HL-60/S4 treated with phorbol 12-myristate 13-acetate at 8.2 ng/mL for 4 days and 3 days (cell line): ENCODE measurements around the gene LTF.
"Not testable (repeated sequence)": the region's sequence is repeated elsewhere in the genome, so short reads cannot be mapped to it uniquely, and the experiment has no call there.

Experiments
- in situ Hi-C: fragments of 300-500 bp; cut with MboI; formaldehyde crosslinking; loops from 2 replicates; pipeline ENCODE4 v1.15.0; 2022; ENCODE audit warnings: low sequenced_read_pairs

LTF gene

GRCh38 chr3:46447228-46447985 lies 17.3 kb downstream of the LTF start:
- in situ Hi-C loops = no loop called here

DNA sequence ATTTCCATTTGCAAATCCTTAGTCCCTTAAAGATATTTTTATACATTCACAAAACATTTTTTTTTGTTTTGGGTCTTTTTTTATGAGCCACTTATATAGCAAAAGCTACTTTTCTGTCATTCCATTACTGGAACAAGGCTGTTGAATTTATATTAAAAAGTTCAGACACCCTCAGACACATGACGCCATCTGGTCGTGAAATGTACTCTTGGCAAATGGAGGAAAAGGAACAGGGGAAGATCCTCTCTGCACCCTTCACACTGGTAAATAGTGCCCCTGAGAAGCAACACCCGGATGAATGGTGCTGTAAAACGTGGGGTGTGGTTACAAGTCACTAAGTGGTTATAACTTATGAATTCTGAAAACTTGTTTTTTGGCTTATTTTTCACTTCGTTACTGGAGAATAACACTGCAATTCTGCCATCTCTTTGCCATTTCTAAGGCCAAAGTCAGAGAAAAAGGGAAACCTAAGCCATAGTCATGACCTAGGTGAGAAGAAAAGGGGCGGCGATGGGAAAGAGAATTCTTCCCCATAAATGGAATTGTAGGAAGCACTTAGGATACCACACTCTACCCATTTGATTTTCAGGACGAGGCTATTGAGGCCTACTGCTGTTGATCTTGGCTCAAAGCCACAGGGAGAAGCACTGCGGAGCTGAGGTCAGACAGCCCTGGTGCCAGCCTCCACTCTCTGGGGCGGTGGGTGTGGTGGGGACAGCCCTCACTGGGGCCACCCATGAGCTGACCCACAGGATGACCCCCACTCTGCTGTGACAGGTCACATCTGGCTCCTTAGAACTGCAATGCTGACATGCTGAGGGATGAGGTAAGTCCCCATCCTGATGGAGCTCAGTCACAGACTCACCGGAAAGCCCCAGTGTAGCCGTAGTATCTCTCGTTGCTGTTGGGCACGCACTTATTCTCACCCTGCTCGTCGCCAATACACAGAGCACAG lies 21.9 kb downstream of the LTF start:
- in situ Hi-C loops = no loop called here

DNA sequence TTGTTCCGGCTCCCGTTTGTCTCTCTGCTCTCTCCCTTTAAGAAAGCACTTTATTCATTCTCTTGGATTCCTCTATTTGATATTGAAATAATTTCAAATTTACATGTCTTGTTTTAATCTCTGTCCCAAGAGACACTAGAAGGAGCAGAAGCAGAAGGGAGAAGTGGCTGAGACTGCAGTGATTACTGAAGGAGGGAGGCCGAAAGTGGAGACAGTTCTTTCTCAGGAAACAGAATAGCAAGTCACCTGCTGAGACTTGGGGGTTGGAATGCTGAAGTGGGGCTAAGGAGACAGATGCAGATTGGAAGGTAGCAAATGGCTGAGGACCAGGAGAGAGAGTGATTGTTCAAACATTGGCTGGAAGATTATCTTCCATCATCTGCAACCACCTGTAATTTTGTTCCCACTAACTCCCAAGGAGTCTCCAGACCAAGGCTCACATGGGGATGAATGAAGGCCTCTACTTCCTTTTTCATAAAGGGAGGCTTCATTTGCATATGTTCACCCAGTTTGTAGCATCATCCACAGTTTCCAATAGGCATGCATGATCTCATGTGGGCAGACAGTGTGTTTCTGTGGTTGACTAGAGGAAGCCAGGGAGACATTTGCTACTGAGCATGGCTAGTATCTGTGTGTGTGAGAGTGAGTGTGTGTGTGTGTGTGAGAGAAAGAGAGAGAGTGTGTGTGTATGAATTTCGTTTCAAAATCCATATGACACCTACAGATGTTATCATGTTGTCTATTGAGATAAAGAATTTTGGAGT lies 24.0 kb downstream of the LTF start:
- in situ Hi-C loops = no loop called here

GRCh38 chr3:46438831-46439230 lies 25.9 kb downstream of the LTF start:
- in situ Hi-C loops = no loop called here

GRCh38 chr3:46435081-46435726 lies 29.5 kb downstream of the LTF start:
- in situ Hi-C loops = no loop called here

- in situ Hi-C loops = no loop called here
Measured at GRCh38 chr3:46433841-46434240, 30.9 kb downstream of the LTF start.

DNA sequence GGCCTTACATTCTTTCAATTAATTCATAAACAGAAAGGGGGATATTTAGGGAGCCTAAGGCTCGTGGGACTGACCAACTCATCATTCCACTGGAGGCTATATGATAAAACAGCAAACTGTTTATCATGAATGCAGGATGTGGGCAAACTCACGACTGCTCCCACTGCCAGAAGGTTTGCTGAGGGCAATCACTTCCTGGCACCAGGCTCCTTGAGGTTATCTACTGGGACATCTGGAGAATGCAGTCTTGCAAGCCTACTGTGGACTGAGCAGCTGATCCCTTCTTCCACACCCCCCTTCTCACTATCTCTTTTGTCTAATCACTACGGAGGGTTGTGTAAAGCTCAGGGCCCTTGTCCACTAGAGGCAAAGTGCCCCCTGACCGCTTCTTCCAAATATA lies 31.6 kb downstream of the LTF start:
- in situ Hi-C loops = not testable (repeated sequence)

DNA sequence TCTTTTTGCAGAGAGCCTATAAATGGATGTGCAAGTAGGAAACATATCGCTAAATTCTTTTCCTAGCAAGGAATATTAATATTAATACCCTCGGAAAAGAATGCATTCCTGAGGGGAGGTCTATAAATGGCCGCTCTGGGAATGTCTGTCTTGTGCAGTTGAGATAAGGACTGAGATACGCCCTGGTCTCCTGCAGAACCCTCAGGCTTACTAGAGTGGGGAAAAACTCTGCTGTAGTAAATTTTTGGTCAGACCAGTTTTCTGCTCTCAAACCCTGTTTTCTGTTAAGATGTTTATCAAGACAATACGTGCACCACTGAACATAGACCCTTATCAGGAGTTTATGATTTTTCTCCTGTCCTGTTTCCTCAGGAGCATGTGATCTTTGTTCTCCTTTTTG lies 32.8 kb downstream of the LTF start:
- in situ Hi-C loops = not testable (repeated sequence)

- in situ Hi-C loops = not testable (repeated sequence)
Measured at GRCh38 chr3:46430879-46431278, 33.8 kb downstream of the LTF start.

DNA sequence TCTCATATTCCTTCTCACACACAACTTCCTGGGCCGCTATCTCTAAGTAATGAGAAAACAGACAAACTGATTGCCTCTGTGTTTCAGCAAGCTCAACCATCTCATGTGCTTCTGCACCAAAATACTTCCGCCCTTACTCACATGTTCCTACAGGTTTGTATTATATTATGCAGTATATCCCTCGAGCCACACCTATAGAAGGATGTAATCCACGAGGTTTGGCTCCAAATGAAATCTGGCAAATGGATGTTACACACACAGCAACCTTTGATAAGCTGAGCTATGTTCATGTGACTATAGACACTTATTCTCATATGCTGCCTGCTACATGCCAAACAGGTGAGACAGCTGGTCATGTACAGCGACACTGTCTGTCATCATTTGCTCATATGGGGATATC lies 35.0 kb downstream of the LTF start:
- in situ Hi-C loops = no loop called here

DNA sequence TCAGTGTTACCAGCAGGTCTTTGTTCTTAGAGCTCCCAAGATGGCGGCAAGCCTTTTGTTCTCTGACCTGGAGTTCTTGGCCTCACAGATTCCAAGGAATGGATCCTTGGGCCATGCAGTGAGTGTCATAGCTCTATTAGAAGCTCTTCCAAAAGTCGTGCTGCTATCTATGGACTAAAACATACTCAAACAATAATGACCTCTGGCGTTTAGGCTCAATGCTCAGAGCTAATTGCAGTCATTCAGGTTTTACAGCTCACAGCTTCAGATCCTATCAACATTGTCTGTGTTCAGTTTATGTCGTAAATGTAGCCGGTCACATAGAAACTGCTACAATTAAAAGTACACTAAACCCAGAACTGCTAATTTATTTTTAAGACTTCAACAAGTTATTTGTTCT lies 35.5 kb downstream of the LTF start:
- in situ Hi-C loops = no loop called here

DNA sequence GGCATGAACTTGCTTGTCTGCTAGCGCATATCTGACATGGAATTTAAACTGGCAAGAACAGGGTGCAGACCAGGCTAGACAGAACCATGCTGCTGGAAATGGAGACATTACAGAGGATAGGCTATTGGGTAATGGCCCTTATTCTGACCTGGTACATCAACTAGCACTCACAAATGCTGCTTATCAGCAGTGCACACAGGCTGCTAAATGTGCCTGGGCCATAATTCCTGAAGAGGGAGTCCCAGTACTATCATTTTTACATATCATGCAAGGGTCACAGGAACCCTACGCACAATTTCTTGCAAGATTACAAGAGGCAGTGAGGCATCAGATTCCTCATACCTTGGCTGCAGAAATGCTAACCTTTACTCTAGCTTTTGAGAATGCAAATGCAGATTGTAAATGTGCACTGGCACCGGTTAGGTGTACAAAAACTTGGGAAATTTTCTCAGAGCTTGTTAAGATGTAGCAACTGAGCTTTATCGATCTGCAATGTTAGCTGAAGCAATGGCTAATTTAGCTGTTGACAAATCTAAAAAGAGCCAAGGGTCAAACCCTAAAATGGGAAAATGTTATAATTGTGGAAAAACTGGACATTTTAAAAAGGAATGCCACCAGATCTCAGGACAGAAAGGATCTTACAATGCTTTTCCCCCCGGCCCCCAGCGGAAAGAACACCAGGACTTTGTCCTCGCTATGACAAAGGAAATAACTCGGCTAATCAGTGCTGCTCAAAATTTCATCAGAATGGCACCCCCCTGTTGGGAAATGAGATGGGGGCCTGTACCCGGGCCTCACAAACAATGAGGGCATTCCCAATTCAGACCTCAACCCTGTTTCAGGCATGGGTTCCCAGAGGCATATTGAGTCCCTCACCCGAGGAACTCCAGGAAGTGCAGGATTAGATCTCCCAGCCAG lies 36.5 kb downstream of the LTF start:
- in situ Hi-C loops = no loop called here

GRCh38 chr3:46427404-46427803 lies 37.3 kb downstream of the LTF start:
- in situ Hi-C loops = not testable (repeated sequence)

- in situ Hi-C loops = not testable (repeated sequence)
Measured at GRCh38 chr3:46426476-46426875, 38.2 kb downstream of the LTF start.

- in situ Hi-C loops = no loop called here
Measured at GRCh38 chr3:46423588-46423987, 41.1 kb downstream of the LTF start.

DNA sequence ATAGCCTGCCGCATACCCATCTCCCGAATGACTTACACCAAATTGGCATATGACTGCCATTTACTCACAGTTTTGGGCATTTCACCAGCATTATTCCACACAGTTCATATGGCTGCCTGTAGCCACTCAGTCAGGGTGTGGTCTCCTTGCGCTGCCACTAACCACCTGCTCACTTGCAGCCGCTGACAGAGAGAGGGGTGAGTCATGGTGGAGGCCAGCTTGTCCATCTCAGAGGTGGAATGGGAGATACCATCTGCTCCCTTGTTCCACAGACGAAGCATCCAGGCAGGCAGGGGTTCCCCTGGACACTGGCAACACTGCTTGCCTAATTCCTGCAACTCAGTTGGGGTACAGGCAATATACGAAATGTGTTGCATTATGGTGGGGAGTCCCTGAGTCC lies 42.1 kb downstream of the LTF start:
- in situ Hi-C loops = no loop called here

GRCh38 chr3:46420931-46421330 lies 43.8 kb downstream of the LTF start:
- in situ Hi-C loops = no loop called here

GRCh38 chr3:46419816-46420215 lies 44.9 kb downstream of the LTF start:
- in situ Hi-C loops = no loop called here

DNA sequence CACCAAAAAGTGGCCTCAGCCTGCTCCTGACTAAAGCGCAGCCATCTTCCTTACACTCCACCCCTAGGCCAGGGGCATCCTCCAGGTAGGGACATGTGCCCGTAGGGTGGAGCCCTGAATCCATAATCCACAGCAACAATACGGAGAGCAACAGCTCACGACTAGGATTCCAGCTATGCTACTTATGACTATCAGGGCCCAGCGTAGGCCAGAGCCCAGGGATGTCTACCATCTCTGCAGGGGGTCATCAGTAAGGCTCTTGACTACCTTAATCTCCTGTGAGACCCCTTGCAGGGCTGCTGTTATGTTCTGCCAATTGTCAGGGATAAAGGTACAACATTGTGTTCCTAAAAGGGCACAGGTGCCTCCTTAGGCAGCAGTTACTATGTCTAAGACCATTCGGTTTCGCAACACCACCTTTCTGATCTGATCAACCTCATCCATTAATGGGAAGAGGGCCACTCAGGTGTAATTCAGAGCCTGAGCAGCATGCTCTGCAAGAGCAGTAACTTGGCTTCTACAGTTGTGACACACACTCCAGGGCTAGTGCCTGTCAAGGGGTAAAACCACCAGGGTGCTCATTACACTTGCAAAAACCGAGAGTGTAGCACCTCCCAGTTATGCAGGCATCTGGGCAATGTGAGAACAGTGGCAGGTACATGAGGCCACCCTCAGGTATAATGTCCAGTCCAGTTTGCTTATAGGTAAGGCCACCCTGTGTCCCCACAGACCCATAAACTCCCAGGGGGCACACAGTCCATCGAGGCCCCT lies 46.7 kb downstream of the LTF start:
- in situ Hi-C loops = no loop called here
